Hematopoietic multipotent progenitor cell treated with erythropoietin and hydrocortisone succinate and interleukin-3 and kit ligand, for 8 days (in vitro differentiated cells): Measurements from ENCODE around the gene RTN4RL2.

Source experiments
- DNase-seq: peaks from one replicate; pipeline ENCODE4 v3.0.0-alpha.2; 2015

Gene RTN4RL2

GRCh38 chr11:57463671-57464538, 3.6 kb downstream of the RTN4RL2 start:
- DNase-seq: no peak

- DNase-seq: no peak
Measured at GRCh38 chr11:57464539-57465181, 4.3 kb downstream of the RTN4RL2 start.

- DNase-seq: no peak
Measured at GRCh38 chr11:57466680-57467079, 6.4 kb downstream of the RTN4RL2 start.

- no peak for DNase-seq
Measured at GRCh38 chr11:57467508-57468157, 7.3 kb downstream of the RTN4RL2 start.

GRCh38 chr11:57468276-57468675, 7.9 kb downstream of the RTN4RL2 start:
- DNase-seq: no peak

GRCh38 chr11:57469268-57469667, 8.9 kb downstream of the RTN4RL2 start:
- no peak for DNase-seq

GRCh38 chr11:57471496-57471895, 11.2 kb downstream of the RTN4RL2 start:
- no peak for DNase-seq

- DNase-seq: peak; percentile 37
Measured at GRCh38 chr11:57473285-57473841, 13.0 kb downstream of the RTN4RL2 start.

GRCh38 chr11:57474017-57474802, 13.9 kb downstream of the RTN4RL2 start:
- DNase-seq: peak; percentile 74

GRCh38 chr11:57474803-57475115, 14.4 kb downstream of the RTN4RL2 start:
- DNase-seq: no peak

GRCh38 chr11:57475191-57475590, 14.9 kb downstream of the RTN4RL2 start:
- DNase-seq: no peak

GRCh38 chr11:57475671-57476046, 15.3 kb downstream of the RTN4RL2 start:
- no peak for DNase-seq

- DNase-seq: peak; percentile 38
Measured at GRCh38 chr11:57476047-57476756, 15.9 kb downstream of the RTN4RL2 start.

GRCh38 chr11:57476757-57477506, 16.6 kb downstream of the RTN4RL2 start:
- peak; percentile 78 for DNase-seq

- DNase-seq: no peak
Measured at GRCh38 chr11:57477507-57478189, 17.3 kb downstream of the RTN4RL2 start.

GRCh38 chr11:57479021-57479663, 18.8 kb downstream of the RTN4RL2 start:
- no peak for DNase-seq

GRCh38 chr11:57479911-57480310, 19.6 kb downstream of the RTN4RL2 start:
- no peak for DNase-seq

- peak; percentile 86 for DNase-seq
Measured at GRCh38 chr11:57480409-57481137, 20.2 kb downstream of the RTN4RL2 start.

- no peak for DNase-seq
Measured at GRCh38 chr11:57481315-57481714, 21.0 kb downstream of the RTN4RL2 start.
